Erythroblast (primary cell): ENCODE data around the gene GUCD1.
"Not testable (repeated sequence)": the region's sequence is repeated elsewhere in the genome, so short reads cannot be mapped to it uniquely, and the experiment has no call there.

ENCODE experiments used
- DNase-seq, 2 experiments: peaks; one replicate each; lab custom pipeline; 2025; lab: John Stamatoyannopoulos, UW
- GATA1 ChIP-seq: IDR thresholded peaks from 2 replicates; pipeline ENCODE4 v1.6.1; 2011; ENCODE audit warnings: low read depth, mild to moderate bottlenecking, control low read depth, low read length, moderate library complexity
- POLR2A ChIP-seq: IDR thresholded peaks from 2 replicates; pipeline ENCODE4 v1.6.1; 2011; ENCODE audit warnings: mild to moderate bottlenecking, low read length

GUCD1 gene

GRCh38 chr22:24564376-24565058 lies 9.6 kb upstream of the GUCD1 start:
- TF ChIP-seq POLR2A, result no peak
- no peak for TF ChIP-seq GATA1
- DNase-seq, result peak; percentile 23 to 43

GRCh38 chr22:24563246-24563645 lies 8.3 kb upstream of the GUCD1 start:
- TF ChIP-seq GATA1 (no peak), POLR2A (no peak)
- no peak for DNase-seq

- TF ChIP-seq GATA1 (no peak), POLR2A (no peak)
- DNase-seq, result no peak
Observed at GRCh38 chr22:24559471-24559870, 4.5 kb upstream of the GUCD1 start.

GRCh38 chr22:24555165-24556039 lies 464 bp upstream of the GUCD1 start, which contains the start of gene SNRPD3:
SNRPD3 (plus strand) TSS chr22:24555999; CDS start chr22:24557675, 1,676 bp downstream.
- peak; percentile 99 to 100 for DNase-seq
- TF ChIP-seq POLR2A (peak; percentile 82), GATA1 (no peak)

GRCh38 chr22:24553597-24554312 lies 1.2 kb downstream of the GUCD1 start:
- peak; percentile 90 to 96 for DNase-seq
- TF ChIP-seq GATA1, result no peak
- peak; percentile 94 for TF ChIP-seq POLR2A

GRCh38 chr22:24552503-24553286 lies 2.2 kb downstream of the GUCD1 start:
- not testable (repeated sequence) for DNase-seq

GRCh38 chr22:24550902-24551435 lies 4.0 kb downstream of the GUCD1 start:
- peak; percentile 31 to 50 for DNase-seq
- TF ChIP-seq POLR2A, result no peak
- no peak for TF ChIP-seq GATA1

GRCh38 chr22:24550028-24550901 lies 4.7 kb downstream of the GUCD1 start:
- TF ChIP-seq POLR2A (no peak), GATA1 (no peak)
- DNase-seq, result no peak

GRCh38 chr22:24548812-24549211 lies 6.1 kb downstream of the GUCD1 start:
- TF ChIP-seq POLR2A, result peak; percentile 6
- no peak for TF ChIP-seq GATA1
- no peak for DNase-seq

GRCh38 chr22:24543679-24544243 lies 11.2 kb downstream of the GUCD1 start:
- DNase-seq, result no peak

GRCh38 chr22:24543185-24543601 lies 11.7 kb downstream of the GUCD1 start:
- DNase-seq, result no peak

More at GRCh38 chr22:24543679-24544243, 11.2 kb downstream of the GUCD1 start:
- no peak for TF ChIP-seq GATA1
- no peak for TF ChIP-seq POLR2A

GRCh38 chr22:24542641-24543040 lies 12.3 kb downstream of the GUCD1 start:
- TF ChIP-seq POLR2A (no peak), GATA1 (no peak)
- no peak for DNase-seq

More at GRCh38 chr22:24543185-24543601, 11.7 kb downstream of the GUCD1 start:
- TF ChIP-seq POLR2A, result no peak
- TF ChIP-seq GATA1, result no peak
